HG03103 (cell line): ENCODE measurements around the gene CREB5.
A peak's percentile ranks its signal among the peaks of the same experiment; 100 is the strongest.
"Not testable (repeated sequence)": the region's sequence is repeated elsewhere in the genome, so short reads cannot be mapped to it uniquely, and the experiment has no call there.

Experiments
- ATAC-seq: cut with Tn5 transposase; IDR thresholded peaks from one replicate; pipeline ENCODE4 v1.9.1; 2021; ENCODE audit warnings: low read depth; ENCODE audit not compliant: unreplicated experiment

Gene CREB5

DNA sequence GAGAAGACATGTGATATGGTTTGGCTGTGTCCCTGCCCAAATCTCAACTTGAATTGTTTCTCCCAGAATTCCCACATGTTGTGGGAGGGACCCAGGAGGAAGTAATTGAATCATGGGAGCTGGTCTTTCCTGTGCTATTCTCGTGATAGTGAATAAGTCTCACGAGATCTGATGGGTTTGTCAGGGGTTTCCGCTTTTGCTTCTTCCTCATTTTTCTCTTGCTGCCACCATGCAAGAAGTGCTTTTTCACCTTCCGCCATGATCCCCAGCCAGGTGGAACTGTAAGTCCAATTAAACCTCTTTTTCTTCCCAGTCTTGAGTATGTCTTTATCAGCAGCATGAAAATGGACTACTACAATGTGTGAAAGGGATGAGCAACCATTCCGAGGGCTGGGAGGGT, 185.7 kb downstream of the CREB5 start:
- not testable (repeated sequence) for ATAC-seq

DNA sequence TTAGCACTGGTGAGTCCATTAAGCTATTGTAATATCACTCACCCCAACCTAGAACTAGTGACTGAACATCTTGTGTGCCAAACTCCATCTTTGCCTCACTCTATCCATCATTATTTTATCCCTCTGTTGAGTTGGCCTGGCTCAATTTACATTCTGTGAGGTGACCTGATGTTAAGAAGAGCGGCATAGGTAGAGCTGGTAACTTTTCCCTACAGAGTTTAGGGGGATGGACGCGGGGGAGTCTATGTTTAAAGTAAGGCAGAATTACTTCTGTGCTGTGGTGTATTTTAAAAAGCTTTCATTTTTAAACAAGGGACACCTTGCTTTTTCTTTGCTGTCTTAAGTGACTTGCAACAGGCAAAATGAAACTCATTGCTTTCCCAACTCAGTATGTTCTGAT, 186.3 kb downstream of the CREB5 start:
- no peak for ATAC-seq

DNA sequence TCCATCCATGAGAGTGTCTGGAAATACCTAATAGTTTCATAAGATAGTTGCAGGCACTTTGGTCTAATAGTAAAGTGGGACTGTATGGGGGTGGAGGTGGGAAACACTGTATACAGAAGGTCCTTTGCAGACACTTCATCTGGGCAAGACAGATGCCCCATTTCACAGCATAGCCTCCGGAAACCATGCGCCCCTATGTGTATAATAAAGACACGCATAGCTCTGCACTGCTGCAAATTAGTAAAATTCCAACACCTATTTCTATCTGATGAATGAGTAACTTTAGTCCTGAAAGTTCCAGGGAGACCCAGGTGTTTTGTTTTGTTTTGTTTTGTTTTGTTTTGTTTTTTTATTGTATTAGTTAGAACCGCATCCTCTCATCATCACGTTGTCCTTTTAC, 187.1 kb downstream of the CREB5 start:
- ATAC-seq: no peak

DNA sequence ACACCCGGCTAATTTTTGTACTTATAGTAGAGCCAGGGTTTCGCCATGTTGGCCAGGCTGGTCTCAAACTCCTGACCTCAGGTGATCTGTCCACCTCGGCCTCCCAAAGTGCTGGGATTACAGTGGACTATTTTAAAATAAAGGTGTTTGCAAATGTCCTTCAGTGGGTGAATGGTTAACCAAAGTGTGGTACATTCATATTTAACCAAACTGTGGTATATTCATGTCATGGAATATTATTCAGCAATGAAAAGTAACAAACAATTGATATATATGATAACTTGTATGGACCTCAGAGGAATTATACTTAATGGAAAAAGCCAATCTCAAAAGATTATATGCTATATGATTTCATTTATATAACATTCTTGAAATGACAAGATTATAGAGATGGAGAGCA, 190.0 kb downstream of the CREB5 start:
- ATAC-seq: no peak

DNA sequence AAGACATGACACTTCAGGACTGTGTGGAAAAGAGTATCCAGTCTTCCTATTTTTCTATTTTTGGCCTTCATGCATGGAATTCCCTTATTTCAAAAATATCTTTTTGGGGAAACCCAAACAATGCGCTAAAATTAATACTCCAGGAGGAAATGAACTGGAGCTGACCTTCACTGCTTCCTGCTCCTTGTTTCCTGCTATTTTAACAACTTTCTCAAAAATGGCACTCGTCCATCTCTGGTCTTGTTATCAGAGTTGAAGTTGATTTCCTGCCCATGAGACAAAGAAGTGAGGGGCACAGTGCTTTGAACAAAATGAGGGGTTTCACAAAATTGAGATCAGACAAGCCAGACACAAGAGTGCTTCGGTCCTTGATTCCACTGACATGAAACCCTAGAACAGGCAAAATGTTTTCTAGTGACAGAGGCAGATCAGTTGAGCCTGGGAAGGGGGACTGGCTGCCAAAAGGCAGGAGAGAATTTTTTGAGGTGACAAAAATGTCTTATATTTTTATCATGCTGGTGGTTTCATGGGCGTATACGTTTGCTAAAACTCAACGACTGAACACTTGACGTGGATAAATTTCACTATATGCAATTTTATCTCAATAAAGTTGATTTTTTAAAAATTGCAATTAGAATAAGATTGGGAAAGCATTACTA, 193.2 kb downstream of the CREB5 start:
- ATAC-seq: no peak

DNA sequence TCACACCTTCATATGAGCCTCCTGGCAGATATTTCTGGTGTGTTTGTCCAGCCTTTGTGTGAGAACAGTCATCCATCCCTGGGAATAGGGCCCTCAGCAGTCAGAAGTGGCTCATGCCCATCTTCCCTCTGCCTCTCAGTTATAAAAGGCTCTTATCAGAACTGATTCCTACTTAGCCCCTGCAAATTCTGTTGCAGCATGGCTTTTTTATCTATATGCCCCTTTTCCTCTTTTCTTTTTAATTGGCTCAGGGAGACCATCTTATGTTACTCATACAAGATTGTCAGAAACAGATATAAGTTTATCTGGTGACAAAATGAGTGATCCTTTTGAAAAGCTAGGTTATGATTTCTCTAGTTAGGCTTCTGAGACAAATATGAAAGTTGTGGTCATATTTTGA, 194.1 kb downstream of the CREB5 start:
- ATAC-seq: no peak

DNA sequence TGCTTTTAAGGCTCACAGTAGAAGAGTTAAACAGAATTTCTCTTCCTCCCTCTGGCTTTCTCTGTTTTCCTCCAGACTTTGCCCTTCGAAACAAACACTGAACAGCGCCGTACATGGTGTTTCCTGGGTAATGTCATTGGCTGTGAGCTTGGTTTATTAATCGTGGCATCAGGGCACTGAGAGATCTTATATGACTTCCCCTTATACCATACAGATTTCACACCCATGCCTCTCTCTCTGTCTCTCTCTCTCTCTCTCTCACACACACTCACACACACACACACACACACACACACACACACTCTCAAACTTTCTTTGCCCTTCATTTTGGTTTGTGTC, 195.5 kb downstream of the CREB5 start:
- ATAC-seq: no peak

DNA sequence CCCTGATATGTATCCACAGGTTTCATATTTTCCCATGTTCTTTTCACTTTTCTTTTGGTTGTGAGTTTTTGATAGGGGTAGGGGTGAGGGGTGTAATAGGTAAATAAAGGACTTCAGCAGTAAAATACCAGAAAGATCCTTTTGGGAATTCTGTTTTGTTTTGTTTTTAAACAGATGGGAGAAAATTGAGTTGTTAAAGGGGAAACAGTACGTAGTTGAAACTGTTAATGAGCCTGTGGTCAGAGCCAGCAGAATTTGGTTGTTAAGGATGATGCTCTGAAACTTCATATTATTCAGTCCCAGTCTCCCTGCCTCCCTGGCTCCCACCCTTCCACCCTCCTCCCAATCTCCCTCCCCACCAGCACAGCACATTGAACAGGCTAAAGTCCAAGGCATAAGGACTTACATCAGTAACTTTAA, 195.9 kb downstream of the CREB5 start:
- no peak for ATAC-seq

DNA sequence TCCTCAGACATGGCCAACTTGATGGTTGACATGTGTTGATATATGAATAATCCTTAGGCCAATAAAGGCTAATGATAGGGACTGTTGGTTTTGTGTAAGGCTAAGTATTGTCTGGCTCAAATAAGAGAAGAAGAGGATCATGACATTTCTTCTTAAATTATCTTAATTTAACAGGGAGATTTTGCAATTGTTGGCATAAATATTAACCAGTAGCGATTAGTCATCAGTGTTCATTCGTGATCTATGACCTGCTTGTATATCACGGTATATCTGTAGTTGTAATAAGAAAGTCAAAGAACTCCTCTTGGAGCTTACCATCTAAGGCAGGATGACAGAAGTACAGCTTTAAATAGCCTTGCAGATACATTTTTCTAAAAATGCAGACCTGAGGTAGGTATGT, 196.4 kb downstream of the CREB5 start:
- ATAC-seq: no peak

DNA sequence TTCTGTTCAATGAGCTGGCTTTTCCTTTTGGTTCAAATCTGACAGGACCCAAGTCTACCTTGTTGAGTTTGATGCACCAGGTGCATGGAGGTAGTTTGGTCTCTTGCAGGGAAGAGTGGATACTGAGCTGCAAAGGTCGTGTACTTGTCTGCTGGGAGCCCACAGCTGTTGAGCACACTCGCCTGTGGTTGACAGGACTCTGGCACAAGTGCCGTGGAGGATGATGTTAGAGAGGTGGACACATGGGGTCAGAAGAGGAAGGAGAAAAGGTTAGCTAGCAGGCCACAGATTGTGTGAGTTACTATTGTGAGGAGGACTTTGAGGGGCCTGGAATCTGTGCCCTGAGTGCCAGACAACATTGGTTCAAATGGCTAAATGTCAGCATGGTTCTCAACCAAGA, 197.3 kb downstream of the CREB5 start:
- ATAC-seq: no peak

DNA sequence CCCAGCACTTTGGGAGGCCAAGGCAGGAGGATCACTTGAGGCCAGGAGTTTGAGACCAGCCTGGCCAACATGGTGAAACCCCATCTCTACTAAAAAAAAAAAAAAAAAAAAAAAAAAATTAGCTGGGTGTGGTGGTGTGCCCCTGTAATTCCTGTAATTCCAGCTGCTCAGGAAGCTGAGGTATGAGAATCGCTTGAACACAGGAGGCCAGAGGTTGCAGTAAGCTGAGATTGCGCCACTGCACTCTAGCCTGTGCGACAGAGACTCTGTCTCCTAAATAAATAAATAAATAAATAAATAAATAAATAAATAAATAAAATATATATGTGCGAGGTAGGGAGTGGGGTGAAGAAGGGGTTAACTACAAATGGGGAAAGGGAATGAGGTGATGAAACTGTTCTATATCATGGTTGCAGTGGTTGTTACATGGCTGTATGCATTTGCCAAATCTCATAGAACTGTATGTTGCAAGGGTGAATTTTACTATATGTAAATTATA, 199.1 kb downstream of the CREB5 start:
- ATAC-seq: not testable (repeated sequence)

DNA sequence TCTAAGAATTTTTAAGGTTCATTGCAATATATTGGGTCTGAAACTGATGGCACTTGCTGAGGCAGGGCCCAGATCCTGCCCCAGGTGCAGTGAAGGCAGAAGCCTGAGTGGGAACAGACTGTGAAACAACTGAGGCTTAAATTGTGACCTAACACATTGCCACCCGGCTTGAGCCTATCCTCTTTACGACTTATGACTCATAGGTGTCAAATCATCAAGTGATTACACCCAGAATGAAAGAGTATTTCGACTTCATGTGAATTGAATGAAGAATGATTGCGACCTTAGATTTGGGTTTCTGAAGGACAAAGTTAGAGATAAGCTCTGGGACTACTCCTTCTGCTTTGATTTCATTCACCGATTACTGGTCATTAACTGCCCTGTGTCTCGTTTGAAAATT, 200.9 kb downstream of the CREB5 start:
- no peak for ATAC-seq

DNA sequence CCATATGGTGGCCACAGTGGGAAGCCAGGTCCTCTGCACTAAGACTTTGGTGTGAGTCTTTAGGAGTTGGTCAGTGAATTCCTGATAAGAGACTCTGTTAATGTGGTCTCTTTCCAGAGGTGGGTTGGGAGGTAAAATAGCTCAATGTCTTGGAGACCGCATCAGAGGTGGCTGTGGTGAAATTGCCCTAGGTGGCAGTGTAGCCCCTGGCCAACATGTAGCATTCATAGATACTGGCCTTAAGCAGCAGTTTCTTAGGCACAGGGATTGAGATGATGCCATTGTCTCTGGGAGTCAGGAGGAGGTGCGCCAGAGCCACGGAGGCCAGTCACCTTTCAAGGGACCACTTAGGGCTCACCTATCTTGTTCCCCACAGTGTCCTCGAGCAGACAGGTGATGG, 202.8 kb downstream of the CREB5 start:
- ATAC-seq: no peak

DNA sequence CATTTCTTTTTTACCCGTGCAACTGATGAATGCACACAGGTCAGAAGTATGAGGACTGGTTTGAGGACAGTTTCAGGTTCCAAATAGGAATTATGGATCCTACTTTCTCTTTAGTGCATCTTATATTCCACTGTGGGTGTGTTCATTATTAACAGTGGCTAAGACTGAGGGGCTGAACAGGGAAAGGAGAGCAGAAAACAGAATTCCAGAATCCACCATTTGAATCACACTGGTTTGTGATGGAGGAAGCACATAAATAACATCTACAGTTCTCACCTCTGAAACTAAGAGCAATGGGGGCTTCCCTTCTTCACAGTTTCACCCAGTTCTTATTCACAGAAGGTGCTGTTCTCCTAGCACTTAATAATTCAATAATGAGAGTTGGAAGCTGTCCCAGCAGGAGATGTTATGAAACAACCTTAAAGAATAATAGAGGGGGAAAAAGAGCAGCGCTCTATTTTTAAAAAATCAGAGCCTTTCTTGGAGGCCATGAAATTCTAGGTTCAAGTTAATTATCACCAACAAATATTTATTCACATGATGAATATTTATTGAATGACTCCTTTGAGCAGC, 205.1 kb downstream of the CREB5 start:
- no peak for ATAC-seq

DNA sequence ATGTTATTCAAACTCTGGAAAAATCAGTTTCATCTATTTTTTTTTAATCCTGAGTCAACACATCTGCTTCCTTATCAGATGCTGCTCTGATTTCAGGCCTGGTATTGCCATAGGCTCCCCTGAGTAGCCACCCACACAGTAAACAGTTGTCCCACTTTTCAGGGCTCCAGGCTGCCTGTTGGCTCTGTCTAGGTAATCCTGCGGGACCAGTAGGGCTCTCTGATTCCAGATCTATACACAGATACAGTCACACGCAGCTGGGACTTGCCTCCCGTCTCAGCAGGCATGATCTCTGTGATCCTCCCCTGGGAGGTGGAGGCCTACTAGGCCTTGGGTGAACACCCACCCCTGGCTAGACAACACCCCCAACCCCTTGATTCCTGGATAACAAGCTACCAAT, 206.1 kb downstream of the CREB5 start:
- ATAC-seq: no peak

DNA sequence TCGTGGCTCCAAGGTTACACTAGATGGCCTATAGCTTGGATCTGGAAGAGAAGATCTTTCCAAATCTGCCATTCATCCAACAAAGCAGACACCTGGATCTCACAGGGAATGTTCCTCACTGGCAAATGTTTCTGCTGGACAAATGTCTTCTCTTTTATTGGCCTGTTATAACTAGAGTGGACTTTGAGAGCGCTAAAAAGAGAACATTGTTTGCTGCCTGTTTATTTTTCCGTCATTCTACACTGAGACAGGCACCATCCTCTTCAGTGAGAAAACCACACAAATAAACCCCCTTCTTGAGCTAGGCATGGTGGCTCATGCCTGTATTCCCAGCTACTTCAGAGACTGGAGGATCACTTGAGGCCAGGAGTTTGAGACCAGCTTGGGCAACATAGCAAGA, 206.9 kb downstream of the CREB5 start:
- no peak for ATAC-seq

DNA sequence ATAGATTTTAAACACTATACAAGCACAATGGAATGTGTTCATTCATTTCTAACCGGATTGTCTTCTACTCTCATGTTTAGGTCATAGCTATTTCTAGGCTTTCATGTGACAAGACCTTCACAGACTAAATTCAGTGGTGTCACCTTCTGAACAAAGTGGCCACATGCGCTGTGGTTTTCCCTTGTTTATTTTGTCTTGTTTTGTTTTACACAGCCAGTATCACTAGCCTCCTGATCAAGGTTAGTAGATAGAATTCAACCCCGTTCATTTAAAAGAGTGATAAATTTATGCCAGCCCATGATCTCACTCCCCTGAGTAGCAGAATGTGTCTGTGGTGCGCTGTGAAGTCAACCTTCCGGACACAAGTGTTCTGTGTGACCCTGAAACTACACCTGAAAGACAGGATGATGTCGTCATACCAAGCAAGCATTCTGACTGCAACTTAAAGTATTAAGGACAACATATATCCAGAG, 209.1 kb downstream of the CREB5 start:
- peak; percentile 77 for ATAC-seq

DNA sequence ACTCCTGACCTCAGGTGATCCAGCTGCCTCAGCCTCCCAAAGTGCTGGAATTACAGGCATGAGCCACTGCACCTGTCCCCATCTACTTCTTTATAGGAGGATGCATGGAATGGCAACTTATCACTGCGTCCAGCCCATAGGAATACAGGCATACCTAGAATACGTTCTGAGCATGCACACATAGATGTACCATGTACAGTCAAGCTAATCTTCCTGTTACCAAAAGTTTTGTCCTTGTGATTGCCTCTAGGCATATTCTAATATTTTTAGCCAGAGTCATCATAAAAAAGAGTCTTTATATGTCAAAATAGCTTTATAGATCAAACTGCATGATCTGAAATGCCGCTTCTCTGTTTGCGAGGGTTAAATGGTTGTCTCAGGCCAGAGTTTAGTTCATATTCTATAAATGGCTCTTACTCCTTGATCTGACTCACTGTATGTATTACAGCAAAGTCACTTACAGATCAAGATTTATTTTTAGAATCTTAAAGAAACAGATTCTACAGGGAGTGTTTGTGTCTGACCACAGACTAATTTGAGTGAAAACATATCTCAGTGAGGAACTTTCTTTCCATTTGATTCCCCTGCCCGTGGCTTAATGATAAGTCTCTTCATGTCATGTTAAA, 210.9 kb downstream of the CREB5 start:
- ATAC-seq: no peak

DNA sequence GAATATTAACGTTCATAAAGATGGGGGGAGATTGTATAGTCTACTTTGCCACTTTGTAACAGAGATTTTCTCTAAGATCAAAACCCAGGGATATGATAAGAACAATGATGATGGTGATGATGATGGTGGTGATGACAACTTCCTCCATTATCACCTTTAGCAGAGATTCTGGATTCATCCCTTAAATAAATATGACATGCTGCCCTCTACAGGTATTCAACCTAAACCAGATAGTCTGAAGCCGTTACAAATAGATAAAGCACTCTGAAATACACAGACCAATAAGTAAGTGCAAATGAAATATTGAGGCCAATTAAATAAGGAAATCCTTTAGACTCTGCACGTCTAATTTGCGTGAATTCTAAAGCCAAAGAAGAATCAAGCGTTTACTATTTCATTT, 211.5 kb downstream of the CREB5 start:
- ATAC-seq: no peak

DNA sequence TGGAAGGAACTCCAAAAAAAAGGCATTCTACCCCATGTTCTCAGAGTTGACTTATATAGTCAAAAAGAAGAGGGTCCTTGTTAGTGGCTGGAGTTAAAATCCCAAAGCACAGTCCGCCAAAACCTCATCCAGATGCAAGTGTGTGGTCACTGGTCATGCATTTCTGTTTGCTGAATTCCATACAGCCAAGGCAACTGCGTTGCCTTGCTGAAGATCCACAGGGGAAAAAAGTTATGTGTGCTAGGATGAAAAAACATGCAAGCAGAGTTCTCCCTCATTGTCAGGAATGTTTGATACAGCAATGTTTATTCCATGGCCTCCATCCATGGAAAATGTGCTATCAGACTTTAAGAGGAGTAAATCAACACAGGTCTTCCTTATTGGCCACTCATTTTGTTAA, 213.1 kb downstream of the CREB5 start:
- no peak for ATAC-seq

DNA sequence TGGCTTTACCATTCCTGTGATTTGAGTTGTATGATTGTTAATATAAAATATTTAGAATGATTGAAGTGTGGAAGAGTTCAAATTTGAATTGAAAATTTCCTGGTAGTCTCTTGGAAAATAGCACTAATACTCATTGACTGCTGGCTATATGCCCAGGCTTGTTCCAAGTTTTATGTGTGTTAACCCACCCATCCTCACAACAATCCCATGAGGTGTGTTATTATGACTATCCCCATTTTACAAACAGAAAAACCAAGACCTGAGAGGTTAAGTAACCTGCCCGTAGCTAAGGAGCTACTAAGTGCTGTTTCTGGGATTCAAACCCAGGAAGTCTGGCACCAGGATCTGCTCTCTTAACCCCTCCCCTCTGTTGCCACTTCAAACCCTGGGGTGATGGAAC, 213.9 kb downstream of the CREB5 start:
- no peak for ATAC-seq

DNA sequence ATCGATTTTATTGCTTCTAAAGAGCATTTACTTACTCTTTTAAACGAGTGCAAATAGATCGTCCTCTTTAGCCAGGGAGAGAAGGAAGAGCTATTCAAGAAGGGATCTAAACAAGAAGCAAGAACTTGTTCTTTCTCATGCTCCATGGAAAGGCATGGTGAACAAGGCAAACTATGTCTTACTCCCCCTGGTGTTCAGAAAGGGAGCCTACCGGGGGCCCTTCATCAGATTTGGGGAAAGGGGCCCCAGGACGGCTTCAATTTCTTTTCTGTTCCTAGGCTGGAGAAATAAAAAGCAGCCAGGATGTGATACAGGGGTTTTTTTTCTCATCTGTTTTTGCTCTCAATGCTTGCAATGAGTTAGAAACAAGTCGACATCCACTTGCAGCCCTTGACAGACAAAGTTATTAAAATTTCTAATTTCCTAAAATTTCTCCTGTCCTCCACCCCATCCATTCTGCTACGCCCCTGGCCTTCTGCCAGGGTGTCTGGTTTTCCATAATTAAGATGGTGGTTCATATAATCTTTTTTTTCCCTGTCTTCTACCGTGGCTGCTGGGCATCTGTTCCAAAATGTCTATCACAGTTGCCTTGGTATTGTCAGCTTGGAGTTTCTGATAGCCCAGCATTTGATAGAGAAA, 214.4 kb downstream of the CREB5 start:
- ATAC-seq: no peak
